Large intestine (tissue), 12 donors: ENCODE data around the gene AIM2. TPM values are rescaled to one million over a fixed set of nuclear protein-coding genes. Genes with fewer than 3 reads are reported as not detected.
"Not testable (repeated sequence)": the region's sequence is repeated elsewhere in the genome, so short reads cannot be mapped to it uniquely, and the experiment has no call there.

Source experiments
- DNase-seq, 2 donors: peaks; one replicate each; pipeline versions ENCODE4 v3.0.0 to v3.0.0-alpha.2; 2013
- H3K27ac ChIP-seq: one replicate; pipeline ENCODE4 v1.5.1; 2013; ENCODE audit warnings: low read length
- H3K27me3 ChIP-seq: 2 replicates; pipeline ENCODE4 v1.6.1; 2013; ENCODE audit warnings: low read length; ENCODE audit not compliant: control insufficient read depth, insufficient read depth
- H3K36me3 ChIP-seq: 2 replicates; pipeline ENCODE4 v1.6.1; 2013; ENCODE audit warnings: low read length; ENCODE audit not compliant: control insufficient read depth, insufficient read depth
- H3K4me1 ChIP-seq: one replicate; pipeline ENCODE4 v1.6.1; 2013; ENCODE audit warnings: low read length; ENCODE audit not compliant: control insufficient read depth, insufficient read depth
- H3K4me3 ChIP-seq: one replicate; pipeline ENCODE4 v1.5.1; 2013; ENCODE audit warnings: low read length
- H3K9me3 ChIP-seq: one replicate; pipeline ENCODE4 v1.6.1; 2013; ENCODE audit warnings: mild to moderate bottlenecking, low read depth, low read length, moderate library complexity; ENCODE audit not compliant: control insufficient read depth
- WGBS: methylation state at CpG from one replicate; pipeline ENCODE4 v1.1.5; 2013; ENCODE audit warnings: low lambda C conversion rate; ENCODE audit not compliant: insufficient coverage; 5-methylcytosine and 5-hydroxymethylcytosine counted together
- long read RNA-seq, 11 donors: transcript quantifications; one replicate each; lab custom pipeline, GENCODE V29; 2026
- polyA plus RNA-seq: library from polyadenylated mRNA; unstranded; fragments of 120-200 nt; gene quantifications from one replicate; pipeline ENCODE4 v1.2.1, GENCODE V29; 2013

Gene AIM2, protein sequence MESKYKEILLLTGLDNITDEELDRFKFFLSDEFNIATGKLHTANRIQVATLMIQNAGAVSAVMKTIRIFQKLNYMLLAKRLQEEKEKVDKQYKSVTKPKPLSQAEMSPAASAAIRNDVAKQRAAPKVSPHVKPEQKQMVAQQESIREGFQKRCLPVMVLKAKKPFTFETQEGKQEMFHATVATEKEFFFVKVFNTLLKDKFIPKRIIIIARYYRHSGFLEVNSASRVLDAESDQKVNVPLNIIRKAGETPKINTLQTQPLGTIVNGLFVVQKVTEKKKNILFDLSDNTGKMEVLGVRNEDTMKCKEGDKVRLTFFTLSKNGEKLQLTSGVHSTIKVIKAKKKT
- 0.93 TPM for polyA plus RNA-seq
- long read RNA-seq, donor 1 = 0 reads
- long read RNA-seq, donor 2 = 0 reads
- long read RNA-seq, donor 3 = 0 reads
- long read RNA-seq, donor 4 = 0 reads
- long read RNA-seq, donor 5 = 0 reads
- long read RNA-seq, donor 6 = 0 reads
- long read RNA-seq, donor 7 = 0 reads
- long read RNA-seq, donor 8 = 0 reads
- long read RNA-seq, donor 9 = 0 reads
- long read RNA-seq, donor 10 = 0 reads
- long read RNA-seq, donor 11 = 0 reads

DNA sequence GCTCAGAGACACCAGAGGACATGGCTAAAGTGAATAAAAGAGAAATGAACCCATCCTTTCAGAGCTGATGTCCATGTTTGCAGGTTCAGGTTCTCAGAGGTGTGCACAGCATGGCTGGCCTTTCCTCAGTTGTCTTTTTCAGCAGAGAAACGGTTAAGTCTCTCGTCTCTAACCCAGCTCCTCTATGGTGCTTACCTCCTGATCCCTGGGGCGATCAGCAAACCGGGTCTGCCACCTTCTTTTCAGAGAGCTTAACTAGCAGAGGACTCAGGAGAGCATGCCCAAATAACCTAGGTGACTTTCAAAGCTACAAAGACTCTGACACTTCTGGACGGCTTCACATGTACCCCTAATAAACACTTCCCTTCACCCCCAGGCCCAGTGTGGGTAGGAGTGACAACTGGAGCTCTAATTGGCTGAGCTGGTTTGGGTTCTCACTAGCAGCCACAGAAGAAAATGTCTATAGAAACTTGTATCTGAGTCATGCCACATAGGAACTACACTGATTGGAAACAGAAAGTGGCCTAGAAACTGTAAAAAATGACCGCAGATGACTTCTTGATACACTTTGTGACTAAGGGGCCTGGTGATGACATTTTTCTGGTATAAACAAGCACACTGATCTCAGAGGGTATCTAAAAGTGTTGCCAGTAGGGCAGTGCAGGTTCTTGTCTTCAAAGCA is at the start of gene AIM2:
TSS of gene AIM2 (minus strand) at position 329 of the 682 bp plus-strand sequence. CDS start 3,267 bp downstream, outside the sequence.
- no peak within 1 kb of the TSS for H3K27ac ChIP-seq
- no peak for DNase-seq
- H3K9me3 ChIP-seq = no peaks in the 10 kb centered on the region
- whole genome bisulfite sequencing = 75% methylated on average over 1 of the region's 6 CpGs
- H3K4me1 ChIP-seq = no peaks in the 10 kb centered on the region
- no peak within 1 kb of the TSS for H3K4me3 ChIP-seq
- H3K27me3 ChIP-seq = no peaks in the 10 kb centered on the region
- H3K36me3 ChIP-seq = no peaks in the 10 kb centered on the region

DNA sequence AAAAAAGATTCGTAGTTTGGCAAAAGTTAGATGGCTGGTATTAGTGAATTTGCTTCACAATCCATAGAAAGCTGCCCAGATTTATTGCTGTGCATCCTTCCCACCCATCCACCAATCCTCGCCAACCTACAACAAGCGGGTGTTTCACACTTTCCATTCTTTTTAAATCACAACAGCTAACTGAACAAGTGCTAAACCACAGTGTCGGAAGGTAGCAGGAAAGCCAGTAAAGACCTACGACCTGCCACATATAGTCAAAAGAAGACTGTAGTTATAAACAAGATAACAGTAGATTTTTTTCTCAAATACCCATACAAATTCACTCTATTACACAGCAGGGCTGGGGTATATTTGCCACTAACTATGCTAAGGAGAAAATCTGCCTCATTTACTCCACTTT is 47.0 kb upstream of the AIM2 start:
- WGBS = 80% methylated on average over 1 of the region's 5 CpGs
- Histone ChIP-seq H3K27ac (no peak overlapping the region), H3K27me3 (no peaks in the 10 kb centered on the region), H3K9me3 (no peaks in the 10 kb centered on the region), H3K4me3 (no peak overlapping the region), H3K4me1 (no peaks in the 10 kb centered on the region), H3K36me3 (no peaks in the 10 kb centered on the region)
- DNase-seq = no peak

DNA sequence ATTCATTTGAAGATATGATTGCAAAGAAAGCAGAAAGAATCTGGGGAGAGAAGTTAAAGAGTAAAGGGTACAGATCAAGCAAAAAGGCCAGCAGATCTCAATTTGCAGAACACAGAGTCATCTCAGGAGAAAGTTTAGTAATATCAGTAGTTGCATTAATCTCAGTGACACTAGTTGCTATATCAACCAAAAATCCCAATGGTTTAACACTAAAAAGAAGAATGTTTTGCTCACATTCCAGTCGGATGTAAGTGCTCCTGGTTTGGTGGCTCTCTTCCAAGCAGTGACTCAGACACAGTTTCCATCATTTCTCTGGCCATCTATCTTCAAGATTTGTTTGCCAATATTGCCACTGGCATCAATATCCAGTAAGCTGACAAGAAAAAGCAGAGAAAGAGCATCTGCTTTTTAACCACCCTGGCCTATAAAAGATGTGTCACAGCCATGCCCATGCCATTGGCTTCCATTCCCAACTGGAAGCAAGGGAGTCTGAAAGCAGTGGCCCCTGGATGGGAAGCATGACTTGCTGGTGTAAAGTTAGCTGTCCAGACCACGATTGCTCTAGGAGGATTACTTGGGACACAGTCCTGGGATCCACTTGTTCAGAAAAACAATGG is 45.5 kb upstream of the AIM2 start:
- Histone ChIP-seq H3K4me3 (no peak overlapping the region), H3K36me3 (no peaks in the 10 kb centered on the region), H3K27me3 (no peaks in the 10 kb centered on the region), H3K9me3 (no peaks in the 10 kb centered on the region), H3K27ac (no peak overlapping the region), H3K4me1 (no peaks in the 10 kb centered on the region)
- WGBS = no CpG with 5 or more reads among the region's 2 CpGs
- DNase-seq = no peak

DNA sequence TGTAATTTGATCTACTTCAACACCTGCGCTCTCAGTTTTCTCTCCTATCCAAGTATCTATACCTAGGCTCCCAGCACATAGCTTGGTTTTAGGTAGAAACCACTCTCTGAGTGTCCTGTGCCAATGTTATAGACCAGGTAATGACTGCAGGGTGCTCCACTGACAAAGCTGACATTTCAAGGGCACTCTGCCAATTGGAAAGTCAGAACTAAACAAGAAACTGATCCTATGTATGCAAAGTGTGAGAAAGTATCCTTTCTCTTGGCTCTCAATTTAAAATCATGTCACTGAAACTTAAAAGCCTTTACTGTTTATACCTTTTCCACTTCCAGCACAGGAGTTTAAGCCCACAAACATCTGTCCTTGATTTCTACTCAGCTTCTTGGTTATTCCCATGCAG is 45.0 kb upstream of the AIM2 start:
- H3K27ac ChIP-seq = no peak overlapping the region
- WGBS = 86% methylated on average over 1 of the region's 1 CpG

GRCh38 chr1:159120317-159120716 is 43.8 kb upstream of the AIM2 start:
- Histone ChIP-seq H3K9me3 (no peaks in the 10 kb centered on the region), H3K36me3 (no peaks in the 10 kb centered on the region), H3K27ac (no peak overlapping the region), H3K4me1 (no peaks in the 10 kb centered on the region), H3K4me3 (no peak overlapping the region), H3K27me3 (no peaks in the 10 kb centered on the region)
- WGBS = 60% methylated on average over 1 of the region's 4 CpGs
- no peak for DNase-seq

More for the DNA sequence above, 45.0 kb upstream of the AIM2 start:
- Histone ChIP-seq H3K27me3 (no peaks in the 10 kb centered on the region), H3K4me3 (no peak overlapping the region), H3K9me3 (no peaks in the 10 kb centered on the region), H3K36me3 (no peaks in the 10 kb centered on the region), H3K4me1 (no peaks in the 10 kb centered on the region)
- DNase-seq = no peak

GRCh38 chr1:159113596-159114433 is 37.2 kb upstream of the AIM2 start:
- no peak overlapping the region for H3K27ac ChIP-seq
- H3K27me3 ChIP-seq = no peaks in the 10 kb centered on the region

DNA sequence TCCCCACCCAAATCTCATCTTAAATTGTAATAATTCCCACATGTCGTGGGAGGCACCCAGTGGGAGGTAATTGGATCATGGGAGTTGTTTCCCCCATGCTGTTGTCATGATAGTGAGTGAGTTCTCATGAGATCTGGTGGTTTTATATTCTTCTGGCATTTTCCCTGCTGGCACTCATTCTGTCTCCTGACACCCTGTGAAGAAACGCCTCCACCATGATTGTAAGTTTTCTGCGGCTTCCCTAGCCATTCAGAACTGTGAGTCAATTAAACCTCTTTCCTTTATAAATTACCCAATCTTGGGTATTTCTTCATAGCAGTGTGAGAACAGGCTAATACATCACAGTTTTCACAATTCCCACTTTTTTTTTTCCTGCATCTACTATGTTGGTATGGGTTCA is 26.5 kb upstream of the AIM2 start:
- not testable (repeated sequence) for H3K4me3 ChIP-seq, H3K4me1 ChIP-seq, DNase-seq, H3K36me3 ChIP-seq, H3K9me3 ChIP-seq, H3K27me3 ChIP-seq, H3K27ac ChIP-seq
- WGBS = 100% methylated on average over 1 of the region's 3 CpGs

More at GRCh38 chr1:159113596-159114433, 37.2 kb upstream of the AIM2 start:
- Histone ChIP-seq H3K4me3 (no peak overlapping the region), H3K4me1 (no peaks in the 10 kb centered on the region), H3K36me3 (no peaks in the 10 kb centered on the region), H3K9me3 (no peaks in the 10 kb centered on the region)
- no peak for DNase-seq
- WGBS = no CpG with 5 or more reads among the region's 1 CpG

DNA sequence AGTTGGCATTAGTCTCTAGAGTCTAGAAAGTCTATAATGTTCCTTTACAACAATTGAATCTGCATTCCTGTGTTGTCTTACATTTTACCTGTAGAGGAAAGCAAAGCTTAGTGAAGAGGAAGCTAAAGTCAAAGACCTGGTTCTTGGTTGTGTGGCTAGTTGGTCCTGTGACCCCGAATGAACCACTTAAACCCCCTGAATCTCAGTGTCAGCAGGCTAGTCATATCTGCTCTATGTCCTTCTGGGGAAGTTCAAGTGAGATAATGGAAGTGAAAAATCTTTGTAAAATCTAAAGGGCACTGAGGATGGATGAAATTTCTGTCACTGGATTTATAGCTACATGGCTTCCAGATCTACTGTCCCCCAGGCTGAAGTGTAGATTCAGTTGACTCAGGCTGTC is 24.0 kb upstream of the AIM2 start:
- no peaks in the 10 kb centered on the region for H3K4me1 ChIP-seq
- H3K9me3 ChIP-seq = no peaks in the 10 kb centered on the region
- no peaks in the 10 kb centered on the region for H3K36me3 ChIP-seq
- H3K27ac ChIP-seq = no peak overlapping the region
- no peak overlapping the region for H3K4me3 ChIP-seq
- no CpG with 5 or more reads among the region's 1 CpG for WGBS
- no peaks in the 10 kb centered on the region for H3K27me3 ChIP-seq
- no peak for DNase-seq

DNA sequence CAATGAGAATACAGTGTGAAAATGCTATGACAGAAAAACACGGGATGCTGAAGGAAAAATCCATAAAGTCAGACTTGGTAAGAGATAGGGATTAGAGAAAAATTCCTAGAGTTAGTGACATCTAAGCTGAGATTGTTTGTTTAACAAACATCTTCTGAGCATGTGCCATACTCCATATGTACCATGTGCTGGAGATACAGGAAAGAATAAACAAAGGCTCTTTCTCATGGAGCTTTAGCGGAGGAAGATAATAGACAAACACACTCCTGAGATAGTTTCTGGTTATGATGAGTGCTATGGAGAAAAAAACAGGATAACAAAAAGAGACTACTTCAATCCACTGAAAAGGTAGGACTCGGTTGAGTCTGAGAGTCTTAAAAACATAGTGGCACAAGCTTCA is 22.0 kb upstream of the AIM2 start:
- H3K27me3 ChIP-seq = no peaks in the 10 kb centered on the region
- no peak for DNase-seq
- WGBS = 69% methylated on average over 2 of the region's 3 CpGs
- no peaks in the 10 kb centered on the region for H3K4me1 ChIP-seq
- H3K27ac ChIP-seq = no peak overlapping the region
- H3K36me3 ChIP-seq = no peaks in the 10 kb centered on the region
- no peak overlapping the region for H3K4me3 ChIP-seq
- H3K9me3 ChIP-seq = no peaks in the 10 kb centered on the region
